ENCODE results near the gene DHRS4L2.
"Not testable (repeated sequence)": the region's sequence is repeated elsewhere in the genome, so short reads cannot be mapped to it uniquely, and the experiment has no call there.

DHRS4L2 gene

DNA sequence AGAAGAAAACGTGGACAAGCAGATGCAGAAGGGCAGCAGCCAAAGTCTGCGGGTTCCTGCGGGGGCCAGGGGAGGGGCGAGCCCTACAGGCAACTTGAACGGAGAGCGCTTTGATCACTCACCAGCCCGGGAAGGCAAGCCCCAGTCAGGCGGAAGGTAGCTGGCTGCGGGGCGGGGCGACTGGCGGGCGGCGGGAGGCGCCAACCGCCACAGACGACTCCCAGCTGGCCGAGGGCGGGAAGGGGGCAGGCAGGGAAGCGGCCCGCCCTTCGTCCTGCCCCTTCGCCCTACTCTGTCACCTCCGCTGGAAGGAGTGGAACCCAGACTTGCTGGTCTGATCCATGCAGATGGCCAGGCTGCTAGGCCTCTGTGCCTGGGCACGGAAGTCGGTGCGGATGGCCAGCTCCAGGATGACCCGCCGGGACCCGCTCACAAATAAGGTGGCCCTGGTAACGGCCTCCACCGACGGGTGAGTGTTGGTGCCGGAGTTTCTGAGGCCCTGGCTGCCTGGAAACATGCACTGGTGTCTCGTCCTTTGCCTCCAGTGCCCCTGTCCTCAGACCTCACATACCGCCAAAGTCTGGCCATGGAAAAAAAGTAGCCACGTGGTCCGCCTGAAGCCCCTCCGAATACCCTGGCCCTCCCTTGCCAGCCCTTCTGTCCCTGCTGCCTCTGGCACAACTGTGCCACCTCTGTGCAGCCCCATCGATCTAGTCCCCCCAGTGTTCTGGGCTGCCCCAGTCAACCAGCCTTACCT, at the start of gene DHRS4L2:
Gene DHRS4L2, plus strand, starts transcription at position 323 of the 757 bp plus-strand sequence. Its CDS starts 19 bp downstream, at position 342.
- peak; percentile 67 for DNase-seq

DNA sequence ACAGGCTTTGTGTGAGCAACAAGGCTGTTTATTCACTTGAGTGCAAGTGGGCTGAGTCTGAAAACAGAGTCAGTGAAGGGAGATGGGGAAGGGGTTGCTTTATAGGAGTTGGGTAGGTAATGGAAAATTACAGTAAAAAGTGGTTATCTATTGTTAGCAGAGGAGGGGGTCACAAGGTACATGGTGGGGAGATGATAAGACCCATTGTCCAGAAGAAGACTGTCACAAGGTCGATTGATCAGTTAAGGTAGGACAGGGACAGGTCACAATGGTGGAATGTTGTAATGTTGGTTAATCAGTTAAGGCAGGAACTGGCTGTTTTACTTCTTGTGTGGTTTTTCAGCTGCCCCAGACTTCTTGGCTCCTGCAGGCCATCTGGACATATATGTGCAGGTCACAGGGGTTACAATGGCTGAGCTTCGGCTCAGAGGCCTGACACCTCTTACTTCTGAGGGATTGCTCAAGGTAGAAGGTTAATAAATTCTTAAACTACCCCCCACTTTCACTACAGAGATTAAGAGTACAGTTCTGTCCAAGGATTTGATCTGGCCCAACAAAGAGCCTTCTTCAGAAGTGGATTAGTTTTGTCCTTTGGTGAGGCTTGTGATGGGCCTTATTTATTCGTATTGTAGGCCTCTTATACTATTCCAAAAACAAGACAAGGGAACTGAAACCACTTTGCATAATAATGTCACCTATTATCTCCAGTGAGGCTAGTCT, 49.0 kb upstream of the DHRS4L2 start:
- no peak for DNase-seq

DNA sequence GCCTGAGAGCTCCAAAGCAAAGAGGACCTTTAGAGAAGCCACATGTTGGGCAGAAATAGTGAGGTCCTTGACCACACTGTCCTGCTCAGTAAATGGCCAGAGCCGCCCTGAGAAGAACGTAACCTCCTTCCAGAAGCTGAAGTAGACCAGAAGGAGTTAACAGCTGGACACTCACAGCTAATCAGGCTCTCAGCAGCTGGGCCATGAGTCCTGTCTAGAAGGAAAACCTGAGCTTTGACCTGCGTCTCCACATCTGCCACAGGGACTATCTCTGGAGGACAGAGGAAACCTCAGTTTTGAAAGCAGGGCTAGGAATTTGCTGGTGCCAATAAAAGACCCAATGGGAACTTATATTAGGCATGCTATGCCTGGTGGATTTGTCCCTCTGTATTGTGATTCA, 47.5 kb upstream of the DHRS4L2 start:
- DNase-seq: no peak

DNA sequence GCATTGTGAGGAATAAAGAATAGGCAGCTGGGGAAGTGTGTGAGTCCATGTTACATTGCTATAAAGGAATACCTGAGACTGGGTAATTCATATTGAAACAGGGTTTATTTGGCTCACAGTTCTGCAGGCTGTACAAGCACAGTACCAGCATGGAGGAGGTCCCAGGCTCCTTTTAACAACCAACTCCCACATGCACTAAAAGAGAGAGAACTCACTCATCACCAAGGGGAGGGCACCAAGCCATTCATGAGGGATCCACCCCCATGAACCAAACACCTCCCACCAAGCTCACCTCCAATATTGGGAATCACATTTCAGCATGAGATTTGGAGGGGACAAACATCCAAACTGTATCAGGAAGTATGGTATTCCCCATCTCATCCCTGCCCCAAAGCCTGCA, 47.1 kb upstream of the DHRS4L2 start:
- no peak for DNase-seq

DNA sequence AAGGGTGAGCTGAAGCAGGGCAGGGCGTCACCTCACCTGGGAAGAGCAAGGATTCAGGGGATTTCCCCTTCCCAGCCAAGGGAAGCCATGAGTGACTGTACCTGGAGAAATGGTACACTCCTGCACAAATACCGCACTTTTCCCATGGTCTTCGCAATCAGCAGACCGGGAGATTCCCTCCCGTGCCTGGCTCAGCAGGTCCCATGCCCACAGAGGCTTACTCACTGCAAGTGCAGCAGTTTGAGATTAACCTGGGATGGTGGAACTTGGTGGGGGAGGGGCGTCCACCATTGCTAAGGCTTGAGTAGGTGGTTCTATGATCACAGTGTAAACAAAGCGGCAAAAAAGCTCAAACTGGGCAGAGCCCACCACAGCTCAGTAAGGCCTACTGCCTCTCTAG, 46.1 kb upstream of the DHRS4L2 start:
- DNase-seq: no peak

DNA sequence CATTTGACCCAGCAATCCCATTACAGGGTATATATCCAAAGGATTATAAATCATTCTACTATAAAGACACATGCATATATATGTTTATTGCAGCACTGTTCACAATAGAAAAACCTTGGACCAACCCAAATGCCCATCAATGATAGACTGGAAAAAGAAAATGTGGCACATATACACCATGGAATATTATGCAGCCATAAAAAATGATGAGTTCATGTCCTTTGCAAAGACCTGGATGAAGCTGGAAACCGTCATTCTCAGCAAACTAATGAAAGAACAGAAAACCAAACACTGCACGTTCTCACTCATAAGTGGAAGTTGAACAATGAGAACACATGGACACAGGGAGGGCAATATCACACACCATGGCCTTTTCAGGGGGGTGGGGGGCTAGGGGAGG, 39.7 kb upstream of the DHRS4L2 start:
- not testable (repeated sequence) for DNase-seq

DNA sequence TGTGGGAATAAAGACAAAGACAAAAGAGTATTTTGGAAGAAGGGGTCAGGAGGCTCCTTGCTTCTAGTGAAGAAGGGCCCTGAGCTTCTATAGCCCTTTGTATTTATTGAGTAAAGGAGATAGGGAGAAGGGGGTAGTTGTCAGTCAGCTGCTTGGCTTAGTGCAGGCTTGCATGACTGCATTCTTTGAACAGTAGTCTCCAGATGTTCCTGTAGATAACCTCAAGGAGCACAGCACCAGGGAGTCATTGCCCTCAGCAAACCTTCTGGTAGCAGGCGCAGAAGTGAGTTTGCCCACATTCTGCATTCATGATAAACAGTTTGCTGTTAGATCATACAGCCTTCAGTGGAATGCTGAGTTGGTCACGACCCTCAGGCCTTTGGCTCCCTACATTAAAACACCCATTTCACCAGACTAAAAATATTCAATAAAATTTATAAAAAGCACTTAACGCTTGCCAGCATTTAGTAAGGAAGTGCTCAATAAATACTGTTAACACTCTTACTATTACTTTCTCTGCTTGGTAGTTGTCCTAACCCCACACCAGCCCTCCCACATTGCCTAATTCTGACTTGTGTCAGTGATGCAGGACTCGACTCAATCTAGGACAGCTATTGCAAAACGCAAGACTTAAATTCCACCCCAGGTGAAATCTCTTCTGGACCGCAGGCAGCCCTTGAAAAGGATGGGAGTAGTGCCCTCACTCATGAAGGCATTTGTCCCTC, 38.2 kb upstream of the DHRS4L2 start:
- DNase-seq: no peak

DNA sequence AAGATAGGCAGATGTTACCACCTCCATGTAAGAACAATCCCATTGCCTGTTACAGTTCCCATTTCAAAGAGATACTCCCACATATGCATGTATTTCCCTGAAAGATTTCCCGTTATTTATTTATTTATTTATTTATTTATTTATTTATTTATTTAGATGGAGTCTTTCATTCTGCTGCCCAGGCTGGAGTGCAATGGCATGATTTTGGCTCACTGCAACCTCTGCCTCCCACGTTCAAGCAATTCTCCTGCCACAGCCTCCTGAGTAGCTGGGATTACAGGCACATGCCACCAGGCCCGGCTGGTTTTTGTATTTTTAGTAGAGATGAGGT, 37.6 kb upstream of the DHRS4L2 start:
- not testable (repeated sequence) for DNase-seq

DNA sequence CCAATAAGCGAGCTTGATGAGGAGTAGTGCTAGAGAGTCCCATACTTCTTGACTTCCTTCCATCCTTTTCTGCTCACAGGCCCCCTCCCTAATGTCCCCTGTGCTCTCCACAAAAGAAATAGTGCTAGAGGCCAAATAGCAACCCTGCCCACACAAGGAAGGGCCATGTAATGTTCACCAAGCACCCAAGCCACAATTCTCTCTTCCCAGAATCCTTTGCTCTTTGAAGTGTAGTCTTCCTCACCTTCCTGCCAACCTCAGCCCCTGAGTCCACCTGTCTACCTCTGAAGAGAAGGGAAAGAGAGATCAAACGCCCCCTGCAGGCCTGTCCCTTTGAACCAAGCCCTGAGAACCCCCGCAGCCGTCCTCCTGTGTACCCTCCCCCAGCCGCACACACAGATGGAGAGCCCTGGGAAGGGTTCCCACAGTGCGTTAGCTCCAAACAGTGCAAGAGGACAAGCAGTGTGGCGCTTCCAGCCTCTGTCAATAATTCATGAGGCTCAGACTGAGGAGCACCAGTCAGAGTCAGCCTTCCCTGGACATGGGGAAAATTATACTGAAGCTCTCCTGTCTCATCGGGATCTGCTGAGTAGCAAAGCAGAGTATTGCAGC, 37.0 kb upstream of the DHRS4L2 start:
- DNase-seq: no peak

DNA sequence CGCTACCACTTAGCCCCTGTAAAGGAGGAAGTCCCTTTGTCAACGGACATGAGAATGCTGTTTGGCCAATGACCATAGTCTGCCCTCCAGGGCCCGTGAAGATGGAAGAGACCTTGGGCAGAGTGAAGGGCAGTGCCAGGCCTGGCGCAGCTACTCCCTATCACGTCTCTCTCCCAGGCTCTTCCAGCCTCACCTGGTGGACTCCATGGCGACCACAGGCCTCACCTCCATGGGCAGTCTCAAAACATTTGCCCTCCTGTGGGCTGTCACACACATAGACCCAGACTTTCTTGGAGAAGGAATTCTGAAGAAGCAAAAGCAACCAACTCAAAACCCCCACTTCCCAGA, 35.6 kb upstream of the DHRS4L2 start:
- not testable (repeated sequence) for DNase-seq

DNA sequence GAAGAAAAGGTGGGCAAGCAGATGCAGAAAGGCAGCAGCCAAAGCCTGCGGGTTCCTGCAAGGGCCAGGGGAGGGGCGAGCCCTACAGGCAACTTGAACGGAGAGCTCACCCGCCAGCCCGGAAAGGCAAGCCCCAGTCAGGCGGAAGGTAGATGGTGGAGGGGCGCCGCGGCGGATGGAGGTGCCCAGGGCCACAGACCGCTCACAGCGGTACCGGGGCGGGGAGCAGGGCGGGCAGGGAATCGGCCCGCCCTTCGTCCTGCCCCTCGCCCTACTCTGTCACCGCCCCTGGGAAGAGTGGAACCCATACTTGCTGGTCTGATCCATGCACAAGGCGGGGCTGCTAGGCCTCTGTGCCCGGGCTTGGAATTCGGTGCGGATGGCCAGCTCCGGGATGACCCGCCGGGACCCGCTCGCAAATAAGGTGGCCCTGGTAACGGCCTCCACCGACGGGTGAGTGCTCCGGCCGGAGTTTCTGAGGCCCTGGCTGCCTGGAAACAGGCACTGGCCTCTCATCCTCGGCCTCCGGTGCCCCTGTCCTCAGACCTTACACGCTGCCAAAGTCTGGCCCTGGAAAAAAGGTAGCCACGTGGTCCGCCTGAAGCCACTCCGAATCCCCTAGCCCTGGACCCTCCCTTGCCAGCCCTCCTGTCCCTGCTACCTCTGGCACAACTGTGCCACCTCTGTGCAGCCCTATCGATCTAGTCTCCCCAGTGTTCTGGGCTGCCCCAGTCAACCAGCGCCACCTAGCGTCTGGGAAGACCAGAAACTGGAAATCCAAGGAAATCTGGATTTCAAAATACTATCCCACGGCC, 35.1 kb upstream of the DHRS4L2 start, which contains the start of gene DHRS4:
Gene DHRS4, plus strand, starts transcription at position 307 of the 815 bp plus-strand sequence. Its CDS starts 19 bp downstream, at position 326.
- DNase-seq: peak; percentile 87

DNA sequence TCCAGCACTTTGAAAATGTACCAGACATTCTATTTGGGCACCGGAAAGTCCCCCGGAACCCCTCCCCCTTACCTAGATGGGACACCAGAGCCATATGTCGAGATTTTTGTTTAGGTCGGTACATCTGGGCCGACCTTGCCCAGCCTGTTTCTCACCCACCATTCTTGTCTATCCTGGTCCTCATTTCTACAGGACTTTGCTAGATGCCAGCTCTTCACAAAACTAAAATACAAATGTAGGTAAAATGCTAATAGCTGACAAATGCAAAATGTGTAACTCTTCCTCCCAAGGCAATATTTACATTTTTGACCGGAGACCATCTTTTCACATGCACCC, 34.5 kb upstream of the DHRS4L2 start:
- DNase-seq: not testable (repeated sequence)

DNA sequence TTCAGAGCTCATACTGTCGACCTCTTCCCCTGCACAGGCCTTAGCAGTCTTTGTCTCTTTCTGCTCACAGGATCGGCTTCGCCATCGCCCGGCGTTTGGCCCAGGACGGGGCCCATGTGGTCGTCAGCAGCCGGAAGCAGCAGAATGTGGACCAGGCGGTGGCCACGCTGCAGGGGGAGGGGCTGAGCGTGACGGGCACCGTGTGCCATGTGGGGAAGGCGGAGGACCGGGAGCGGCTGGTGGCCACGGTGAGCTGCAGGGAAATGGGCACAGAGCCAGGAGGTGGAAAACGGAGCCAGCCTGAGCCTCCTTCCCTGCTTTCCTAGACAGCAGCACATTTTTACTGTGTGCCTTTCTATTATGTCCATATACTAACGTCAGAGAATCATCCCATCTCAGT, 33.8 kb upstream of the DHRS4L2 start:
- not testable (repeated sequence) for DNase-seq

DNA sequence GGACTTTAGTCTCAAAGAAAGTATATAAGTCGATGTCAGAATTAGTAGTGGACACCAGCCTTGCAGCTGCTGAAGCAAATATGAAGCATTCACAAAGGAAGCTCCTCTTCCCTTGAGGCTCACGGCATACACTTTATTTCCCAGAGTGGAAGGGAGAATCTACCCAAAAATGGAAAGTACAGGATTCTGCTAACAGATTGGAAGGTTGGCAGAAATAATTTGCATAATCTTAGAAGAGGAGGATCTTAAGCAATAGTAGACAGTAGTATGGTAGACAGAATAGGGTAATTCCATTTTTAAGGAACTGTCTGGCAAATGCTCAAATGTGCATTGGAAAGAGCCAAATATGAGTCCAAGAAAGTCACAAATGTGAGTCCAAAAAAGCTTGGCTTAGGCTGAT, 32.9 kb upstream of the DHRS4L2 start:
- not testable (repeated sequence) for DNase-seq

DNA sequence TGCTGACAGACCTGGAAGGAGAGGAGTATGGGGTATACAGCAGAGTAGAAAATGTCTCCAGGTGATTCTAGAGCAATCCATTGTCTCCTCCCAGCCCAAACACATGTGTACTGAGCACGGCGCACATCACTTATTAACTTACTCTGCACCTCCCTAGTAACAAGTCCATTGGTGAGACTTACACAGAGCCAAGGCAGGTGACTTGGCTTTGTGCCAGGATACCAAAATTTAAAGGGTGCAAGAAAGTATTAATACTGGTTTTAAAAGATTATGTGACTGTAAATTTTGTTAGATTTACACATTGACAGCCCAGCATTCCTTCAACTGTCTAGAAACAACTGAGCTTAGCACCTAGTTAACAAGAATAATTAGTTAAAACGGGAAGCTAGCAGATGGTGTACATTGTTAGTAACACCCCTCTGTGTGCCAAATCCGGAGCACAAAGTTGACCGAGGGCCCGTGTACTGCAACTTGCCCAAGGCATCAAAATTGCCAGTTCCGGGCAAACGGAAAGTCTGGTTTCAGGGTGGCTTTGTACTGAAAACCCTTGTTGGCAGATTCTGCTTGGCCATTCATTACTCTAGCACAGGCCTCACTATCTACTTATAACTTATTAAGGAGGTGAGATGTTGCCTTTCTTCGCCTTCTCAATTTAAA, 30.7 kb upstream of the DHRS4L2 start:
- DNase-seq: not testable (repeated sequence)

DNA sequence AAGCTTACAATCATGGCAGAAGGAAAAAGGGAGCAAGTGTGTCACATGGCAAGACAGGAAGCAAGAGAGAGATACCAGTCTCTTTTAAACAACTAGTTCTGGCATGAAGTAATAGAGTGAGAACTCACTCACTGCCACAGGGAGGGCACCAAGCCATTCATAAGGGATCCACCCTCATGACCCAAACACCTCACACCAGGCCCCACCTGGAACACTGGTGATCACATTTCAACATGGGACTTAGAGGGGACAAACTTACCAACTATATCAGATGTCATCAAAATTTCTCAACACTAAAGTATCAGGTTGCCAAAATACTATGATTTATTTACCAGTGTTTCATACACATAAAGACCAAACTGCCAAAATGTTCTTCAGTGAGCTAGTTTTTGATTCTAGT, 27.8 kb upstream of the DHRS4L2 start:
- not testable (repeated sequence) for DNase-seq

DNA sequence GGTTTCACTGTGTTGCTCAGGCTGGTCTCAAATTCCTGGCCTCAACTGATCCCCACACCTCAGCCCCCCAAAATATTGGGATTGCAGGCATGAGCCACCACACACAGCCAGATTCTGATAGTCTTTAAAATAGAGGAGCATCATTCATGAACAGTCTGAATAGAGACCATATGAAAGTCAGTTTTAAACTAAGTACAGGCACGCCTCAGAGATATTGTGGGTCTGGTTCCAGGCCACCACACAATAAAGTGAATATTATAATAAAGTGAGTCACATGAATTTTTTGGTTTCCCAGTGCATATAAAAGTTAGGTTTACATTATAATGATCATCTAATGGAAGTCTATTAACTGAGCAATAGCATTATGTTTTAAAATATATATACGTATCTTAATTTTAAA, 27.0 kb upstream of the DHRS4L2 start:
- not testable (repeated sequence) for DNase-seq

DNA sequence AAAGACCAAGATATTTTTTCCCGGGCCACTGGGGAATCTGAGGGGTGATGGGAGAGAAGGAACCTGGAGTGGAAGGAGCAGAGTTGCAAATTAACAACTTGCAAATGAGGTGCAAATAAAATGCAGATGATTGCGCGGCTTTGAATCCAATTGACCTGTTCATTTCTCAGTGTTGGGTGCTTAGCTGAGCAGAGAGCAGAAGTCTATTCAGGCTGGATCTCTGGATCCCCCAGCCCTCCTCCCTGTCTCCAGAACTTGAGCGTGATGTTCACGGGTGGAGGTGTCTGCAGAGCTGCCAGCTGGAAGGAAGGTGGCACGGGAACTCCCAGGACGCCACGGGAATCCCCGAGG, 19.6 kb upstream of the DHRS4L2 start:
- not testable (repeated sequence) for DNase-seq

DNA sequence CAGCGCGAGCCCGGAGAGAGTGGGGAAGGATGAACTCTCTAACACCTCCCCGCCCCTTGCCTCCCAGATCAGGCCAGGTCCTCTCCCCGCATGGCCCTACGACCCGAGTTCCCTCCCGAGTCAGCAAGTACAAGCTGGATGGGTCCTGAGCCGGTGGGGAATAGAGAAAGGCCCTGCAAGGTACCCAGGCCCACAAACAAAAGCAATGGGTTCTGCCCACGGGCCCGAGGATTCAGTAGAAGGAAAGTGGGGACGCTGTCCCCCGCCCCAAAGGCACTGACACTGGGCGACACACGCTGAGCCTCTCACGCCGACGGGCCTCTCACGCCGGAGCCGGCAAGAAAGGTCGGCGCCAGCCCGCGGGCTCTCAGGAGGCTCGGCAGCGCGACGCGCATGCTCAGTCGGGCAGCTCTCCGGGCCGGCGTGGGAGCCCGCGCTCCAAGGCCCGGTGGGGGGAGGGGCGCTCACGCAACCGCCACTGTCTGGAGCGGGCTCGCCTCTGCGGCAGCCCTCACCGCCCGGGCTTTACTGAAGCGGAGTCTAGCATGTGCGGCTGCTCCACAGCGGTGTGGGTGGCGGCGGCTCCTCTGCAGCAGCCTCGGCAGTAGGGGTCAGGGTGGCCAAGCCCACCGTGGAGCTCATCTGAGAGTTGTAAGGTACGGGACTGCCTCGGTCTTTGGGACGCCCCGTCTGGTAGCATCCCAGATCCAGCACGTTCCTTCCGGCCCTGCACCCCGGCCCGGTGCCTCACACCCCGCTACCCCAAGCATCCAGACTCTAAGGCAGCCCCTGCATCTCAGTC, 19.0 kb upstream of the DHRS4L2 start:
- peak; percentile 18 for DNase-seq

DNA sequence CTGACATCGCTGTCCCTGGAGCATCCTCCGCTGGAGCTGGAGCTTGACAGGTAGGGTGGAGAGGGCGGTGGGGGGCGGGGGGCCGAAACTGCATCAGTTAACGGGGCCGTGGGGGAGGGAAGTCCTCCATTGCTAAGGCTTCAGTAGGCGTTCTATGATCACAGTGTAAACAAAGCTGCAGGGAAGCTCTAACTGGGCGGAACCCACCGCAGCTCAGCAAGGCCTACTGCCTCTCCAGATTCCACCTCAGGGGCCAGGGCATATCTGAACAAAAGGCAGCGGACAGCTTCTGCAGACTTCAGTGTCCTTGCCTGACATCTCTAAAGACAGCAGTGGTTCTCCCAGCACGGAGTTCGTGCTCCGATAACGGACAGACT, 18.5 kb upstream of the DHRS4L2 start:
- DNase-seq: not testable (repeated sequence)

DNA sequence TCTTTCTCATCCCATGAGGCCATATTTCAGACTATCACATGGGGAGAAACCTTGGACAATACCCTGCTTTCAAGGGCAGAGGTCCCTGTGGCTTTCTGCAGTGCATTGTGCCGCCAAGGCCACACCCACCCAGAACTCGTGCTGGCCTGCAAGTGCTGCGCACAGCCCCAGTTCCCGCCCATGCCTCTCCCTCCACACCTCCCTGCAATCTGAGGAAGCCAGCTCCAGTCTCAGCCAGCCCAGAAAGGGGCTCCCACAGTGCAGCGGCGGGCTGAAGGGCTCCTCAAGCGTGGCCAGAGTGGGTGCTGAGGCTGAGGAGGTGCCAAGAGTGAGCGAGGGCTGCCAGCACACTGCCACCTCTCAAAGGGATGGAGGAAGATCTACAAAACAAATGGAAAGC, 15.6 kb upstream of the DHRS4L2 start:
- not testable (repeated sequence) for DNase-seq

Data from EL (cell line).